Measurements from ENCODE around the gene CARS2. TPM values are rescaled to one million over a fixed set of nuclear protein-coding genes. Genes with fewer than 3 reads are reported as not detected.

The CARS2 gene
- total RNA-seq, 6 experiments from 2014 or later = 22.0 to 53.2 (median 27.3) TPM

GRCh38 chr13:110685305-110686020 lies 20.5 kb downstream of the CARS2 start:
- Histone ChIP-seq H3K9me3 (no peaks in the 10 kb centered on the region), H3K4me3 (no peak overlapping the region), H3K36me3 (peaks cover 0 to 23% (median 7%) of the 10 kb centered on the region in 4 donors), H3K27ac (peak overlapping the region in 2 of 3 donors; percentile 79 to 91), H3K4me1 (peaks cover 0 to 30% (median 11%) of the 10 kb centered on the region in 4 donors), H3K27me3 (no peaks in the 10 kb centered on the region)
- 90% methylated on average over 8 of the region's 11 CpGs for WGBS (ENCODE audit: insufficient coverage, low coverage, low lambda C conversion rate, missing lambda C conversion rate)
- intact Hi-C loops (cut with DNase I) = loop anchor here in 1 of 2 donors (10.0 kb wide), 1 partner anchor 129 kb away; no protein-coding TSS in a partner anchor
- TF ChIP-seq, protein P1, sequence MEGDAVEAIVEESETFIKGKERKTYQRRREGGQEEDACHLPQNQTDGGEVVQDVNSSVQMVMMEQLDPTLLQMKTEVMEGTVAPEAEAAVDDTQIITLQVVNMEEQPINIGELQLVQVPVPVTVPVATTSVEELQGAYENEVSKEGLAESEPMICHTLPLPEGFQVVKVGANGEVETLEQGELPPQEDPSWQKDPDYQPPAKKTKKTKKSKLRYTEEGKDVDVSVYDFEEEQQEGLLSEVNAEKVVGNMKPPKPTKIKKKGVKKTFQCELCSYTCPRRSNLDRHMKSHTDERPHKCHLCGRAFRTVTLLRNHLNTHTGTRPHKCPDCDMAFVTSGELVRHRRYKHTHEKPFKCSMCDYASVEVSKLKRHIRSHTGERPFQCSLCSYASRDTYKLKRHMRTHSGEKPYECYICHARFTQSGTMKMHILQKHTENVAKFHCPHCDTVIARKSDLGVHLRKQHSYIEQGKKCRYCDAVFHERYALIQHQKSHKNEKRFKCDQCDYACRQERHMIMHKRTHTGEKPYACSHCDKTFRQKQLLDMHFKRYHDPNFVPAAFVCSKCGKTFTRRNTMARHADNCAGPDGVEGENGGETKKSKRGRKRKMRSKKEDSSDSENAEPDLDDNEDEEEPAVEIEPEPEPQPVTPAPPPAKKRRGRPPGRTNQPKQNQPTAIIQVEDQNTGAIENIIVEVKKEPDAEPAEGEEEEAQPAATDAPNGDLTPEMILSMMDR (IDR thresholded peaks at IDR 0.05) = no peak
- TF ChIP-seq POLR2A (IDR thresholded peaks at IDR 0.05) = no peak
- ATAC-seq (no peak), DNase-seq (no peak)

- H3K27ac ChIP-seq = peak overlapping the region in 2 of 3 donors; percentile 79 to 91
Measured at GRCh38 chr13:110684388-110685056, 21.4 kb downstream of the CARS2 start.

GRCh38 chr13:110683921-110684320 lies 22.0 kb downstream of the CARS2 start:
- Histone ChIP-seq H3K36me3 (peaks cover 0 to 26% (median 7%) of the 10 kb centered on the region in 4 donors), H3K4me3 (peak overlapping the region in 1 of 3 donors; percentile 18), H3K27me3 (no peaks in the 10 kb centered on the region), H3K9me3 (no peaks in the 10 kb centered on the region), H3K27ac (peak overlapping the region in 2 of 3 donors; percentile 79 to 91), H3K4me1 (peaks cover 0 to 28% (median 11%) of the 10 kb centered on the region in 4 donors)
- intact Hi-C loops (cut with DNase I) = loop anchor here in 1 of 2 donors (10.0 kb wide), 1 partner anchor 131 kb away; no protein-coding TSS in a partner anchor
- DNase-seq = peak in 1 of 3 donors; percentile 48
- no peak for TF ChIP-seq POLR2A (IDR thresholded peaks at IDR 0.05)
- TF ChIP-seq, protein P1 (IDR thresholded peaks at IDR 0.05) = no peak
- ATAC-seq = peak in 3 of 4 donors; percentile 15 to 24 (median 21)
- WGBS (ENCODE audit: insufficient coverage, low coverage, low lambda C conversion rate, missing lambda C conversion rate) = 20% methylated on average over 1 of the region's 5 CpGs

More at GRCh38 chr13:110684388-110685056, 21.4 kb downstream of the CARS2 start:
- WGBS (ENCODE audit: insufficient coverage, low coverage, low lambda C conversion rate, missing lambda C conversion rate) = 47% methylated on average over 6 of the region's 8 CpGs
- intact Hi-C loops (cut with DNase I) = loop anchor here in 1 of 2 donors (10.0 kb wide), 1 partner anchor 130 kb away; no protein-coding TSS in a partner anchor
- H3K4me1 ChIP-seq = peaks cover 0 to 30% (median 11%) of the 10 kb centered on the region in 4 donors
- no peaks in the 10 kb centered on the region for H3K27me3 ChIP-seq
- H3K9me3 ChIP-seq = no peaks in the 10 kb centered on the region
- ATAC-seq (peak; percentile 81 to 90 (median 87)), DNase-seq (peak in 2 of 3 donors; percentile 85 to 90)
- H3K36me3 ChIP-seq = peaks cover 0 to 23% (median 7%) of the 10 kb centered on the region in 4 donors
- H3K4me3 ChIP-seq = peak overlapping the region in 1 of 3 donors; percentile 18
- TF ChIP-seq, protein P1 (IDR thresholded peaks at IDR 0.05) = peak in 1 of 4 donors; percentile 28
- TF ChIP-seq POLR2A (IDR thresholded peaks at IDR 0.05) = no peak

GRCh38 chr13:110683203-110683883 lies 22.6 kb downstream of the CARS2 start:
- peaks cover 0 to 31% (median 7%) of the 10 kb centered on the region in 4 donors for H3K36me3 ChIP-seq

More at GRCh38 chr13:110683203-110683883, 22.6 kb downstream of the CARS2 start:
- Histone ChIP-seq H3K4me1 (peaks cover 0 to 26% (median 11%) of the 10 kb centered on the region in 4 donors), H3K4me3 (peak overlapping the region in 1 of 3 donors; percentile 18), H3K27me3 (no peaks in the 10 kb centered on the region), H3K9me3 (no peaks in the 10 kb centered on the region), H3K27ac (peak overlapping the region in 1 of 3 donors; percentile 91)
- WGBS (ENCODE audit: insufficient coverage, low coverage, low lambda C conversion rate, missing lambda C conversion rate) = 53% methylated on average over 5 of the region's 5 CpGs
- ATAC-seq (peak; percentile 60 to 78 (median 61)), DNase-seq (no peak)
- TF ChIP-seq, protein P1 (IDR thresholded peaks at IDR 0.05) = peak; percentile 42 to 77 (median 68)
- TF ChIP-seq POLR2A (IDR thresholded peaks at IDR 0.05) = no peak
- intact Hi-C loops (cut with DNase I) = loop anchor here in 1 of 2 donors (10.0 kb wide), 1 partner anchor 131 kb away; no protein-coding TSS in a partner anchor
